Activated CD8-positive, alpha-beta T cell treated with anti-CD3 and anti-CD28 coated beads, Interleukin-2, amount 10 ng/mL, durations not matched to agents 7 days and 5 days (primary cell): ENCODE measurements around the gene HOXB8. TPM values are rescaled to one million over a fixed set of nuclear protein-coding genes. Genes with fewer than 3 reads are reported as not detected.

ENCODE experiments used
- ATAC-seq: fragments of 150-1000 bp; cut with Tn5 transposase; one replicate; pipeline ENCODE4 v1.10.0; 2021; ENCODE audit warnings: moderate library complexity
- CTCF ChIA-PET: fragments of 350-600 bp; sonication (Branson Sonifier 250); formaldehyde crosslinking; loops from one replicate; lab custom pipeline; 2021; ENCODE audit warnings: antibody characterized with exemption; lab: Charles Lee
- POLR2A ChIA-PET: fragments of 350-600 bp; sonication (Branson Sonifier 250); formaldehyde crosslinking; loops from one replicate; lab custom pipeline; 2021; ENCODE audit warnings: antibody characterized with exemption; lab: Charles Lee
- DNase-seq: peaks from one replicate; pipeline ENCODE4 v3.0.0-alpha.2; 2020
- H3K27ac Mint-ChIP-seq: one replicate; pipeline ENCODE4 v1.8.0; 2021; ENCODE audit warnings: mild to moderate bottlenecking, mixed read lengths
- H3K27me3 Mint-ChIP-seq: one replicate; pipeline ENCODE4 v1.8.0; 2021; ENCODE audit warnings: low read depth, mixed read lengths
- H3K36me3 Mint-ChIP-seq: one replicate; pipeline ENCODE4 v1.8.0; 2021; ENCODE audit warnings: low read depth, mixed read lengths
- H3K4me1 Mint-ChIP-seq: one replicate; pipeline ENCODE4 v1.8.0; 2021; ENCODE audit warnings: low read depth, mixed read lengths
- H3K4me3 Mint-ChIP-seq: one replicate; pipeline ENCODE4 v1.8.0; 2021; ENCODE audit warnings: mild to moderate bottlenecking, mixed read lengths
- H3K9me3 Mint-ChIP-seq: one replicate; pipeline ENCODE4 v1.8.0; 2022; ENCODE audit warnings: mixed read lengths; ENCODE audit not compliant: insufficient read depth
- total RNA-seq, 2 experiments: library from RNA; stranded (reverse); gene quantifications; one replicate each; pipeline ENCODE4 v1.2.3, GENCODE V29; 2021

HOXB8 gene
- total RNA-seq, 2 experiments from 2014 or later, result not detected

- H3K9me3 Mint-ChIP-seq, result no peaks in the 10 kb centered on the region
These were observed 21.3 kb upstream of the HOXB8 start for GRCh38 chr17:48636177-48637018.

GRCh38 chr17:48634493-48635208 is 19.6 kb upstream of the HOXB8 start:
- Mint-ChIP-seq H3K27me3 (peaks cover 83% of the 10 kb centered on the region), H3K27ac (no peak overlapping the region), H3K36me3 (no peaks in the 10 kb centered on the region), H3K9me3 (no peaks in the 10 kb centered on the region), H3K4me3 (peak overlapping the region; percentile 4), H3K4me1 (peaks cover 14% of the 10 kb centered on the region)
- DNase-seq (no peak), ATAC-seq (no peak)
- ChIA-PET CTCF (interaction anchor here (1.3 to 4.0 kb wide), 3 partner anchors 8 to 21 kb away, joined by 4 to 34 read pairs (median 19); partner anchors contain the start of gene HOXB9), POLR2A (no interaction called here)

More at GRCh38 chr17:48636177-48637018, 21.3 kb upstream of the HOXB8 start:
- POLR2A ChIA-PET, result interaction anchor here (0.6 to 1.3 kb wide), 2 partner anchors 11 to 49 kb away, joined by 3 to 7 read pairs; partner anchors contain the start of gene HOXB9
- CTCF ChIA-PET, result interaction anchor here (0.6 to 4.0 kb wide), 32 partner anchors 10 to 706 kb away, joined by 3 to 34 read pairs (median 4); partner anchors contain the start of genes HOXB5, HOXB9 and PRAC2
- ATAC-seq (peak; percentile 90), DNase-seq (peak; percentile 80)
- Mint-ChIP-seq H3K27me3 (peaks cover 84% of the 10 kb centered on the region), H3K27ac (no peak overlapping the region), H3K36me3 (no peaks in the 10 kb centered on the region), H3K4me3 (peak overlapping the region; percentile 18), H3K4me1 (peaks cover 14% of the 10 kb centered on the region)

GRCh38 chr17:48633266-48633677 is 18.2 kb upstream of the HOXB8 start:
- Mint-ChIP-seq H3K36me3 (no peaks in the 10 kb centered on the region), H3K4me1 (peaks cover 14% of the 10 kb centered on the region), H3K27ac (no peak overlapping the region), H3K4me3 (no peak overlapping the region), H3K27me3 (peaks cover 85% of the 10 kb centered on the region), H3K9me3 (no peaks in the 10 kb centered on the region)
- ChIA-PET POLR2A (no interaction called here), CTCF (interaction anchor here (1.5 to 1.7 kb wide), 2 partner anchors 14 to 38 kb away, joined by 4 to 6 read pairs; no protein-coding TSS in a partner anchor)
- ATAC-seq (no peak), DNase-seq (no peak)

- Mint-ChIP-seq H3K36me3 (no peaks in the 10 kb centered on the region), H3K9me3 (no peaks in the 10 kb centered on the region), H3K4me3 (no peak overlapping the region), H3K4me1 (peaks cover 14% of the 10 kb centered on the region), H3K27me3 (peaks cover 85% of the 10 kb centered on the region), H3K27ac (peak overlapping the region; percentile 26)
- CTCF ChIA-PET, result interaction anchor here (0.8 to 1.7 kb wide), 5 partner anchors 14 to 297 kb away, joined by 4 to 6 read pairs (median 4); no protein-coding TSS in a partner anchor
- POLR2A ChIA-PET, result interaction anchor here (0.9 kb wide), 1 partner anchor 44 kb away, joined by 3 read pairs; no protein-coding TSS in a partner anchor
- DNase-seq (no peak), ATAC-seq (no peak)
These were observed 17.6 kb upstream of the HOXB8 start for GRCh38 chr17:48632579-48633265.

- no peak for ATAC-seq
- ChIA-PET CTCF (interaction anchor here (0.8 to 1.7 kb wide), 5 partner anchors 13 to 296 kb away, joined by 4 to 6 read pairs (median 4); no protein-coding TSS in a partner anchor), POLR2A (interaction anchor here (0.9 kb wide), 1 partner anchor 43 kb away, joined by 3 read pairs; no protein-coding TSS in a partner anchor)
- H3K27me3 Mint-ChIP-seq, result peaks cover 83% of the 10 kb centered on the region
- no peak for DNase-seq
- peak overlapping the region; percentile 21 for H3K27ac Mint-ChIP-seq
- no peaks in the 10 kb centered on the region for H3K9me3 Mint-ChIP-seq
- H3K4me3 Mint-ChIP-seq, result no peak overlapping the region
- peaks cover 16% of the 10 kb centered on the region for H3K4me1 Mint-ChIP-seq
- no peaks in the 10 kb centered on the region for H3K36me3 Mint-ChIP-seq
These were observed 16.8 kb upstream of the HOXB8 start for GRCh38 chr17:48631693-48632578.

GRCh38 chr17:48630925-48631692 is 16.0 kb upstream of the HOXB8 start:
- Mint-ChIP-seq H3K27ac (no peak overlapping the region), H3K27me3 (peaks cover 83% of the 10 kb centered on the region), H3K4me1 (peaks cover 17% of the 10 kb centered on the region), H3K9me3 (no peaks in the 10 kb centered on the region), H3K4me3 (no peak overlapping the region), H3K36me3 (no peaks in the 10 kb centered on the region)
- no peak for DNase-seq
- ATAC-seq, result no peak
- POLR2A ChIA-PET, result no interaction called here
- CTCF ChIA-PET, result interaction anchor here (1.5 to 1.6 kb wide), 2 partner anchors 48 to 93 kb away, joined by 4 to 5 read pairs; no protein-coding TSS in a partner anchor

GRCh38 chr17:48630009-48630924 is 15.2 kb upstream of the HOXB8 start:
- no peak overlapping the region for H3K4me3 Mint-ChIP-seq
- POLR2A ChIA-PET, result no interaction called here

GRCh38 chr17:48629411-48629759 is 14.3 kb upstream of the HOXB8 start:
- no peak overlapping the region for H3K4me3 Mint-ChIP-seq
- no peaks in the 10 kb centered on the region for H3K9me3 Mint-ChIP-seq
- no peak overlapping the region for H3K27ac Mint-ChIP-seq
- POLR2A ChIA-PET, result no interaction called here
- no peaks in the 10 kb centered on the region for H3K36me3 Mint-ChIP-seq
- no peak for DNase-seq
- no peak for ATAC-seq
- H3K4me1 Mint-ChIP-seq, result peaks cover 23% of the 10 kb centered on the region
- CTCF ChIA-PET, result interaction anchor here (0.7 to 1.1 kb wide), 2 partner anchors 10 to 11 kb away, joined by 3 to 6 read pairs; no protein-coding TSS in a partner anchor
- peaks cover 74% of the 10 kb centered on the region for H3K27me3 Mint-ChIP-seq

More at GRCh38 chr17:48630009-48630924, 15.2 kb upstream of the HOXB8 start:
- H3K27ac Mint-ChIP-seq, result no peak overlapping the region
- CTCF ChIA-PET, result interaction anchor here (0.7 kb wide), 1 partner anchor 10 kb away, joined by 3 read pairs; no protein-coding TSS in a partner anchor
- H3K27me3 Mint-ChIP-seq, result peaks cover 79% of the 10 kb centered on the region
- H3K4me1 Mint-ChIP-seq, result peaks cover 20% of the 10 kb centered on the region
- no peak for DNase-seq
- no peaks in the 10 kb centered on the region for H3K9me3 Mint-ChIP-seq
- no peak for ATAC-seq
- H3K36me3 Mint-ChIP-seq, result no peaks in the 10 kb centered on the region

GRCh38 chr17:48628649-48629410 is 13.7 kb upstream of the HOXB8 start:
- ATAC-seq, result no peak
- peaks cover 25% of the 10 kb centered on the region for H3K4me1 Mint-ChIP-seq
- no peaks in the 10 kb centered on the region for H3K36me3 Mint-ChIP-seq
- no peaks in the 10 kb centered on the region for H3K9me3 Mint-ChIP-seq
- ChIA-PET POLR2A (no interaction called here), CTCF (interaction anchor here (1.1 kb wide), 1 partner anchor 11 kb away, joined by 6 read pairs; no protein-coding TSS in a partner anchor)
- H3K27ac Mint-ChIP-seq, result no peak overlapping the region
- peaks cover 77% of the 10 kb centered on the region for H3K27me3 Mint-ChIP-seq
- no peak overlapping the region for H3K4me3 Mint-ChIP-seq
- no peak for DNase-seq
